ENCODE results near the gene IFT43. TPM values are rescaled to one million over a fixed set of nuclear protein-coding genes. Genes with fewer than 3 reads are reported as not detected.

The IFT43 gene
- total and polyA plus RNA-seq, 12 donors: 20.9 to 101 (median 30.2) TPM

- Histone ChIP-seq H3K27me3 (no peaks in the 10 kb centered on the region), H3K4me3 (no peak overlapping the region), H3K27ac (no peak overlapping the region), H3K4me1 (replicated peaks in 1 of 2) (no peaks in the 10 kb centered on the region), H3K36me3 (replicated peaks in 1 of 2) (peaks cover 0 to 14% of the 10 kb centered on the region in 2 donors), H3K9me3 (replicated peaks in 1 of 3) (peaks cover 0 to 8% (median 0%) of the 10 kb centered on the region in 3 donors)
- TF ChIP-seq CTCF (IDR thresholded peaks at IDR 0.05) (no peak), POLR2A (IDR thresholded peaks at IDR 0.05) (no peak)
- 86 to 100% (median 94%) methylated on average over 1 of the region's 1 CpG for WGBS, 4 donors
- intact Hi-C loops (cut with DNase I): no loop called here
- DNase-seq: no peak
These were observed 29.6 kb downstream of the IFT43 start for GRCh38 chr14:76015191-76015590.

GRCh38 chr14:76015668-76016067, 30.1 kb downstream of the IFT43 start:
- no peaks in the 10 kb centered on the region for H3K27me3 ChIP-seq
- no peak for DNase-seq
- intact Hi-C loops (cut with DNase I): no loop called here
- H3K27ac ChIP-seq: no peak overlapping the region
- peaks cover 0 to 9% of the 10 kb centered on the region in 2 donors for H3K36me3 ChIP-seq (replicated peaks in 1 of 2)
- H3K4me1 ChIP-seq (replicated peaks in 1 of 2): no peaks in the 10 kb centered on the region
- TF ChIP-seq CTCF (IDR thresholded peaks at IDR 0.05) (no peak), POLR2A (IDR thresholded peaks at IDR 0.05) (no peak)
- 38 to 92% (median 80%) methylated on average over 1 of the region's 1 CpG for WGBS, 4 donors
- peaks cover 0 to 8% (median 0%) of the 10 kb centered on the region in 3 donors for H3K9me3 ChIP-seq (replicated peaks in 1 of 3)
- H3K4me3 ChIP-seq: no peak overlapping the region

- H3K27me3 ChIP-seq: no peaks in the 10 kb centered on the region
- no peak for DNase-seq
- H3K4me1 ChIP-seq (replicated peaks in 1 of 2): no peaks in the 10 kb centered on the region
- H3K9me3 ChIP-seq (replicated peaks in 1 of 3): peaks cover 0 to 8% (median 0%) of the 10 kb centered on the region in 3 donors
- peaks cover 0 to 11% of the 10 kb centered on the region in 2 donors for H3K36me3 ChIP-seq (replicated peaks in 1 of 2)
- intact Hi-C loops (cut with DNase I): no loop called here
- no peak overlapping the region for H3K27ac ChIP-seq
- TF ChIP-seq POLR2A (IDR thresholded peaks at IDR 0.05) (no peak), CTCF (IDR thresholded peaks at IDR 0.05) (no peak)
- 95 to 98% (median 96%) methylated on average over 2 of the region's 2 CpGs for WGBS, 4 donors
- H3K4me3 ChIP-seq: no peak overlapping the region
These were observed 34.1 kb downstream of the IFT43 start for GRCh38 chr14:76019676-76020075.

GRCh38 chr14:76022991-76023390, 37.4 kb downstream of the IFT43 start:
- Histone ChIP-seq H3K4me1 (replicated peaks in 1 of 2) (no peaks in the 10 kb centered on the region), H3K27ac (no peak overlapping the region), H3K4me3 (no peak overlapping the region), H3K36me3 (replicated peaks in 1 of 2) (peaks cover 0 to 11% of the 10 kb centered on the region in 2 donors), H3K27me3 (no peaks in the 10 kb centered on the region), H3K9me3 (replicated peaks in 1 of 3) (peaks cover 0 to 8% (median 0%) of the 10 kb centered on the region in 3 donors)
- intact Hi-C loops (cut with DNase I): no loop called here
- no peak for DNase-seq
- TF ChIP-seq POLR2A (IDR thresholded peaks at IDR 0.05): no peak
- WGBS, 4 donors: 97 to 99% (median 98%) methylated on average over 2 of the region's 2 CpGs

GRCh38 chr14:76023757-76024156, 38.2 kb downstream of the IFT43 start:
- DNase-seq: no peak
- Histone ChIP-seq H3K9me3 (replicated peaks in 1 of 3) (peaks cover 0 to 8% (median 0%) of the 10 kb centered on the region in 3 donors), H3K27me3 (no peaks in the 10 kb centered on the region), H3K36me3 (replicated peaks in 1 of 2) (peaks cover 0 to 11% of the 10 kb centered on the region in 2 donors), H3K27ac (no peak overlapping the region), H3K4me3 (no peak overlapping the region), H3K4me1 (replicated peaks in 1 of 2) (no peaks in the 10 kb centered on the region)
- intact Hi-C loops (cut with DNase I): no loop called here
- TF ChIP-seq POLR2A (IDR thresholded peaks at IDR 0.05): no peak
- TF ChIP-seq CTCF (IDR thresholded peaks at IDR 0.05): no peak
- WGBS, 4 donors: 19 to 37% (median 33%) methylated on average over 1 of the region's 1 CpG
